ENCODE results near the gene BUB1. TPM values are rescaled to one million over a fixed set of nuclear protein-coding genes. Genes with fewer than 3 reads are reported as not detected.

The BUB1 gene
- total and polyA plus RNA-seq, 9 of the 15 experiments (the other 6 are each of a cell fraction or from before 2014, with no cell fraction given) = 73.4 to 247 (median 118) TPM

GRCh38 chr2:110674620-110675555 is 3.0 kb downstream of the BUB1 start (continued):
- TF ChIP-seq, protein P1, sequence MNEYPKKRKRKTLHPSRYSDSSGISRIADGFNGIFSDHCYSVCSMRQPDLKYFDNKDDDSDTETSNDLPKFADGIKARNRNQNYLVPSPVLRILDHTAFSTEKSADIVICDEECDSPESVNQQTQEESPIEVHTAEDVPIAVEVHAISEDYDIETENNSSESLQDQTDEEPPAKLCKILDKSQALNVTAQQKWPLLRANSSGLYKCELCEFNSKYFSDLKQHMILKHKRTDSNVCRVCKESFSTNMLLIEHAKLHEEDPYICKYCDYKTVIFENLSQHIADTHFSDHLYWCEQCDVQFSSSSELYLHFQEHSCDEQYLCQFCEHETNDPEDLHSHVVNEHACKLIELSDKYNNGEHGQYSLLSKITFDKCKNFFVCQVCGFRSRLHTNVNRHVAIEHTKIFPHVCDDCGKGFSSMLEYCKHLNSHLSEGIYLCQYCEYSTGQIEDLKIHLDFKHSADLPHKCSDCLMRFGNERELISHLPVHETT (CRISPR knock-in tag; conservative IDR thresholded peaks at IDR 0.05 in 1 of 2, IDR thresholded peaks at IDR 0.05 in 1 of 2) = 0 out of 4 replicates have a peak, but pooled peaks of 1 of the 2 experiments have one; percentile 45
- TF ChIP-seq CBFA2T3 (IDR thresholded peaks at IDR 0.05) = no peak

DNA sequence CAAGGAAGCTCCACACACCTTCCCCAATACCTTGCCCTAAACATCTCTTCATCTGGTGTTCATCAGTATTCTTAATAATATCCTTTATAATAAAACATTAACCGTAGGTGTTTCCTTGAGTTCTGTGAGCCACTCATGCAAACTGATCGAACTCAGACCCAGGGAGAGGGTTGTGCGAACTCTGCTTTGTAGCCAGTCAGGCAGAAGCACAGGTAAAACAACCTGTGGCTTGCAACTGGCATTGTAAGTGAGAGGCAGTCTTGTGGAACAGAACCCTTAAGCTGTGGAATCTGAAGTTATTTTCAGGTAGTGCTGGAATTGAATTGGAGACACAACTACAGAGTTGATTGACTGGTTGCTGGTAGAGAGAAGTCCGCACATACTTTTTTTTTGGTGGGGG is 4.7 kb downstream of the BUB1 start:
- Histone ChIP-seq H2AFZ (ENCODE audit: low read depth, low read length) (no peak overlapping the region), H3K9me3 (replicated peaks; ENCODE audit: control insufficient read depth, insufficient read depth, low read depth, low read length) (no peaks in the 10 kb centered on the region), H3K4me3 (no peak overlapping the region), H3K27ac (ENCODE audit: extremely low read depth, low read depth, low read length) (no peak overlapping the region), H3K9ac (ENCODE audit: insufficient read depth in 1 of 2, low read depth in 2 of 2, low read length in 2 of 2) (no peak overlapping the region), H3K9me1 (ENCODE audit: control insufficient read depth, insufficient read depth, low read length) (no peaks in the 10 kb centered on the region), H3K4me2 (ENCODE audit: insufficient read depth, low read length) (no peak overlapping the region), H3K4me1 (replicated peaks in 1 of 2; ENCODE audit: control insufficient read depth in 2 of 2, insufficient read depth in 2 of 2, low read length in 2 of 2) (peaks cover 7 to 19% of the 10 kb centered on the region in 2 experiments; a peak in 4 of 5 replicates), H3K27me3 (ENCODE audit: control insufficient read depth in 2 of 2, insufficient read depth in 2 of 2, low read length in 2 of 2) (no peaks in the 10 kb centered on the region), H4K20me1 (replicated peaks; ENCODE audit: control insufficient read depth, insufficient read depth, low read length) (peaks cover 7% of the 10 kb centered on the region; the same call in 1 of the 2 replicates), H3K79me2 (ENCODE audit: control insufficient read depth, insufficient read depth, low read length) (peaks cover 64% of the 10 kb centered on the region), H3K36me3 (ENCODE audit: control insufficient read depth, insufficient read depth, low read length) (peaks cover 81% of the 10 kb centered on the region)
- CTCF ChIA-PET (ENCODE audit: low intra/inter-chr PET ratio) = no interaction called here
- no TSS peak for BruUV-seq (replicated peaks)
- WGBS (ENCODE audit: insufficient coverage, low coverage, missing lambda C conversion rate) = 100% methylated on average over 4 of the region's 4 CpGs
- ATAC-seq (no peak), FAIRE-seq (no peak), DNase-seq (ENCODE audit: extremely low read depth in 1 of 4, low spot score in 3 of 4) (no peak)
- intact Hi-C loops (cut with micrococcal nuclease) (no loop called here), in situ Hi-C loops (cut with MboI) (no loop called here)
- POLR2A ChIA-PET = interaction anchor here (0.6 to 0.8 kb wide), 2 partner anchors 8 to 22 kb away, joined by 3 read pairs; no protein-coding TSS in a partner anchor
- TF ChIP-seq E4F1 (CRISPR knock-in tag; IDR thresholded peaks at IDR 0.05; ENCODE audit: borderline replicate concordance) (no peak), CREB3L1 (IDR thresholded peaks at IDR 0.05; ENCODE audit: borderline replicate concordance, low read depth) (no peak), ZNF133 (CRISPR knock-in tag; IDR thresholded peaks at IDR 0.05) (no peak), SMAD3 (CRISPR knock-in tag; conservative IDR thresholded peaks at IDR 0.05) (no peak)
- TF ChIP-seq, protein P2, sequence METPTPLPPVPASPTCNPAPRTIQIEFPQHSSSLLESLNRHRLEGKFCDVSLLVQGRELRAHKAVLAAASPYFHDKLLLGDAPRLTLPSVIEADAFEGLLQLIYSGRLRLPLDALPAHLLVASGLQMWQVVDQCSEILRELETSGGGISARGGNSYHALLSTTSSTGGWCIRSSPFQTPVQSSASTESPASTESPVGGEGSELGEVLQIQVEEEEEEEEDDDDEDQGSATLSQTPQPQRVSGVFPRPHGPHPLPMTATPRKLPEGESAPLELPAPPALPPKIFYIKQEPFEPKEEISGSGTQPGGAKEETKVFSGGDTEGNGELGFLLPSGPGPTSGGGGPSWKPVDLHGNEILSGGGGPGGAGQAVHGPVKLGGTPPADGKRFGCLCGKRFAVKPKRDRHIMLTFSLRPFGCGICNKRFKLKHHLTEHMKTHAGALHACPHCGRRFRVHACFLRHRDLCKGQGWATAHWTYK (CRISPR knock-in tag; IDR thresholded peaks at IDR 0.05) = no peak
- TF ChIP-seq, protein P3, sequence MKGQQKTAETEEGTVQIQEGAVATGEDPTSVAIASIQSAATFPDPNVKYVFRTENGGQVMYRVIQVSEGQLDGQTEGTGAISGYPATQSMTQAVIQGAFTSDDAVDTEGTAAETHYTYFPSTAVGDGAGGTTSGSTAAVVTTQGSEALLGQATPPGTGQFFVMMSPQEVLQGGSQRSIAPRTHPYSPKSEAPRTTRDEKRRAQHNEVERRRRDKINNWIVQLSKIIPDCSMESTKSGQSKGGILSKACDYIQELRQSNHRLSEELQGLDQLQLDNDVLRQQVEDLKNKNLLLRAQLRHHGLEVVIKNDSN (CRISPR knock-in tag; IDR thresholded peaks at IDR 0.05) = no peak

Measured in K562 (cell line).